Eye (tissue), 1 donor: ENCODE data around the gene ENPP4.
"Not testable (repeated sequence)": the region's sequence is repeated elsewhere in the genome, so short reads cannot be mapped to it uniquely, and the experiment has no call there.

Source experiments
- DNase-seq: peaks from one replicate; pipeline ENCODE4 v3.0.0-alpha.2; 2015

The ENPP4 gene

GRCh38 chr6:46131291-46131690 lies 1.5 kb downstream of the ENPP4 start:
- DNase-seq: not testable (repeated sequence)

DNA sequence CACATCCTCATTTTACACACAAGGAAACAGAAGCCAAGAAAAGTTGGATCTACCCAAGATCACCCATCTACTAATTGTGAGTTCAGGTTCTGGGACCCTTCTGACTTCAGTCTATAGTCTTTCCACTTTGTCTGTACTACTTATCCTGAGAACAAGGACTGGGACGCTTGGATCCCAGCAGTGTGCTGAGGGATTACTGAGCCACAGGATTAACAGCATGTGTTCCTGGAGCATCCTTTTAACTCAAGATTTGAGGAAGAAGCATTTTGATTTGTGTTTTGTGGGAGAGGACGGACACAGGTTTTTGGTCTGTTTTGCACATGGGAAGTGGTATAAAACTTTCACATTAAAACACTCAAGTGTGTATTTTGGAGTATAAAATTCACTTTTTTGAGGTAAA lies 4.4 kb downstream of the ENPP4 start:
- DNase-seq: no peak

GRCh38 chr6:46135176-46135575 lies 5.4 kb downstream of the ENPP4 start:
- DNase-seq: no peak

- DNase-seq: peak; percentile 4
These were observed 7.0 kb downstream of the ENPP4 start for GRCh38 chr6:46136831-46137230.

DNA sequence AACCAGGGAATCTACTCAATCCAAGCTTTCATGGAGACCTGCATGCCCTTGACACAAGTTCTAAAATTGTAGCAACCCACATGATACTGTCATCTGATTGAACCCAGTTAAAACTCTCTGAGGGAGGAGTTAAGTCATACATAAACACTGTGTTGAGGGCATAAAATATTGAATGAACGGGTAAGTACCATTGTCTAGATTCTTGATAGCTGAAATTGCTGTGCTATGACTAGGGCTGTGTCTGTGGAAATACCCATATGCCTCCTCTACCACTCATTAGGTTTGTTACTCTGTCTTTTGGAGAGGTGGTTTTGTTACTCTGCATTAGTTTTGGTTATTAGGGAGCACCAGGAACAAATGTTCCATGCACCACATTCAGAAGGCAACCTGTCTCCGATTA lies 7.6 kb downstream of the ENPP4 start:
- no peak for DNase-seq

DNA sequence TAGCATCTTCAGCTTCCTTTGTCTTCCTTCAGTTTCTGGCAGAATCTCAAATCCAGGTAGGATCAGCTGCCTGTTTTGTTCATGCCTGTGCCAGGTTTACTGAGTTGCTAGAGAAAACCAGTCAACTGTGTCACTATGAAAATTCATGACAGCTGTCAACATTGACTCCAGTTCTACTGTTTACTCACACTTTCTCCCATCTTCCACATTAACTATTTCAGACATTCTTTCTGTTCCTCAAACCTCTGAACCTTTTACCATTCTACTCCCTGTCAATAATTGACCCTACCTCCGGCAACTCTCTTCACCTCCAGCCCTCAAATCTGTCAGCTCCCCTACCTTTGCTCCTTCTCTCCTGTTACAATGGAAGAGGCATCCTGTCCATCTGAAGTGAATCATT lies 8.5 kb downstream of the ENPP4 start:
- no peak for DNase-seq

DNA sequence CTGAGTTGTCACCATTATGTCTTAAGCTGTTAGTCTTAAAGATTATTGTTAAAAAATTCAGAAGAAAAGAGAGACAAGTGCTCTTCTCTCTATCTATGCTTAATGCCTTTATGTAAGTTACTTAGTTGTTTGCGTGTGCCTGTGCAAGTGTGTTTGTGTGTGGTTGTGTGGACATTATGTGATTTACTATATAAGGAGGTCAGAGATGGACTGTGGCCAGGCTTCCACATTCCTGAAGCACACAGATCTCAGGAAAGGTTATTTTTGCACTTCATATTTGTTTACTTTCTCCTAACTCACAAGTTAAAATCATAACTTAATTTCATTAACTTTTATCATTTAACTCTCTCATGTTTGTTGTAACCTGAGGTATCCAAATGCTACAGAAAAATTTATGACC lies 14.5 kb downstream of the ENPP4 start:
- no peak for DNase-seq

DNA sequence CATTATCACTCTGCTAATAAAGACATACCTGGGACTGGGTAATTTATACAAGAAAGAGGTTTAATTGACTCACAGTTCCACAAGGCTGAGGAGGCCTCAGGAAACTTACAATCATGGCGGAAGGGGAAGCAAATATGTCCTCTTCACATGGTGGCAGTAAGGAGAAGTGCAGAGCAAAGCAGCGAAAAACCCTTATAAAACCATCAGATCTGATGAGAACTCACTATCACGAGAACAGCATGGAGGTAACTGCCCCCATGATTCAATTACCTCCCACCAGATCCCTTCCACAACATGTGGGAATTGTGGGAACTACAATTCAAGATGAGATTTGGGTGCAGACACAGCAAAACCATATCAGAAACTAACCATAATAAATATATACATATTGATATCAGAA lies 19.3 kb downstream of the ENPP4 start:
- DNase-seq: not testable (repeated sequence)

DNA sequence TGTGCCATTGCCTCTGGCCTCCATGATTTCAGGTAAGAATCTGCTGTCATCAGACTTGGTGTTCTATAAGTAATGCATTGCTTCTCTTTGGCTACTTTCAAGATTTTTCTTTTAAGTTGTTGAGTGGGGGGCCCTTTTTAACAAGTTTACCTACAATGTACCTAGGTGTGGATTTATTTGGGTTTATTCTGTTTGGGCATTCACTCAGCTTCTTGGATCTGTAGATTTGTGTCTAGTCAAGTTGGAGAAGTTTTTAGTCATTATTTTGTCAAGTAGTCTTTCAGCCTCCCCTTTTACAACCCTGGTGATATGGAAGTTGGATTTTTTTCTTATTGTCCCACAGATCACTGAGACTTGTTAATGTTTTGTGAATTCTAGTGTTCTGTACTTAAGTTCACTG lies 26.9 kb downstream of the ENPP4 start:
- DNase-seq: no peak

- no peak for DNase-seq
These were observed 29.4 kb downstream of the ENPP4 start for GRCh38 chr6:46159229-46159628.

DNA sequence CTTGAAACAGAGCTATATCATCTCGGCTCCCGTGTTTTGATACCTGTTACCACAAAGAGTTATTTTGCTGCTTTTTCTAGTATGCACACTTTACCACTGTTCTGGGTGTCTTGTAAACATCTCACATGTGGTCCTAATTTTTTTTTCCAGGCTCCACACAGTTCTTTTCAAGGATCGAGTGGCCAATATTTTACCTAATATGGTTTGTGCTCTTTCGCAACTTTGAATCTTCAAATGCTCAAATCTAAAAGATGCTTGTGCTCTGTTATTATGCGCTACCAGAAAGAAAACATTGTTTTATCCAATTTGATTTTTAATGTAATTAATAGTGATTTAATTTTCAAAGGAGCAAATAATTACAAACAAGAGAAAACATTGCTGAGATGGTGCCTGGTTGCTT lies 30.3 kb downstream of the ENPP4 start:
- DNase-seq: no peak

DNA sequence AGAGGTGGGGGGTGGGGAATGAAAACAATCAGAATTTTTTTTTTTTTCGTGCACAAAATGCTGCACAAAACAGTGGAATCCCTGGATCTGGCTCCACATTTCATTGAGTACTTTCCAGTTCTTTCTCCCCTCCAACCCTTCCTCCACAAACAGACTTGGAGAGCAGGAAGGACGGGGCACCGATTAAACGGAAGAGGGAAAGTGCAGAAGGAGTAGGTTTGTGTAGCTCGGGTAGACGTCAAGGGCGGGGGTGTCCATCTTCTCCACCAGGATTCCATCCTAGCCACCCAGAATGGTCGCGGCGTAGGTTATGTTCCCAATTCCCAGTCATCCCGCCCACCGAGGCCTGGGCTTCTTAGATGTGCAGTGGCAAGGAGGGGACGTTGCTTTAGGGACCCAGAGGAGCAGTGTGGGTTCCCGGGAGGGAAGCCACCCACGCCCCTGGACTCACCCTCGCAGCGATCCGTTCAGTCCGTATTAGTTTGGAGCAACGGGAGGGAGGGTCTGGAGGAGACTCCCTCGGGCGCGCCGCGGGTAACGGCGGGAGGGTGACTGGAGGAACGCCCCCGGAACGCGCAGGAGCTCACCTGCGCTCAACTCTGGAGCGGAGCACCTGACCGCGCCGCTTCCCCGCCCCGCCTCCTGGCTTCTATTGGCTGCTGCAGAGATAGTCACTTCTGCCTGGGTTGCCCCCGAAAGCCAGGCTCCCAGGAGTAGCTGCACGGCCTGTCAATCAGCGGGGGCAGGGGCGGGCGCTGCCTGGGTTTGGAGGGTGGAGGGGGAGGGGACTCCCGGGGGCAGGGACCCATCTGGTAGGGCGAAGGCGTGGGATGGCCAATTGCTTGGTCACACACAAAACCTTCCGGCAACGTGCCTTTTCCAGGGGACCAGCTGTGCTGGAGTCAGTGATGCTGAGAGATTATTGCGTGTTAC lies 40.8 kb downstream of the ENPP4 start, which contains the start of gene ENPP5:
TSS of gene ENPP5 (minus strand) at position 624 of the 933 bp plus-strand sequence. CDS start 2,718 bp downstream, outside the sequence.
- DNase-seq: peak; percentile 90

- no peak for DNase-seq
These were observed 42.4 kb downstream of the ENPP4 start for GRCh38 chr6:46172176-46172575.

- DNase-seq: no peak
These were observed 45.1 kb downstream of the ENPP4 start for GRCh38 chr6:46174904-46175303.

- DNase-seq: no peak
These were observed 45.7 kb downstream of the ENPP4 start for GRCh38 chr6:46175446-46175845.

GRCh38 chr6:46175976-46176375 lies 46.2 kb downstream of the ENPP4 start:
- DNase-seq: no peak

DNA sequence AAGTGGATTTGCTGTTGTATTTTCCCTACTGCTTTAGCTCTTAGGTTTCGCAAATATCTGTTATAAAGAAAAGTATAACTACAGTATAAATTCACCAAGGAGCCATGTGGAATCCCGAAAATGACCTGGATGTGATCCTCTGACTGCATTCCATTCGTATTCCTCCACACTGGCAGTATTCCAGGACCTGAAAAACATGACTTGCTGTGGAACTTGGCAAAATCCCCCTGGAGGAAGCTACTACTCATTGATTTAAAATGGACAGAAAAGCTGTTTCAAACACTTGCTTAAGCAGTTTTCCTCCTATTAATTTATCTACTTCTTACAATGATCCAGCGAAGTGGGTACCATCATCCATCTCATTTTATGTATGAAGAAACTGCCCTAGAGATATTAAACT lies 54.3 kb downstream of the ENPP4 start:
- DNase-seq: peak; percentile 11

DNA sequence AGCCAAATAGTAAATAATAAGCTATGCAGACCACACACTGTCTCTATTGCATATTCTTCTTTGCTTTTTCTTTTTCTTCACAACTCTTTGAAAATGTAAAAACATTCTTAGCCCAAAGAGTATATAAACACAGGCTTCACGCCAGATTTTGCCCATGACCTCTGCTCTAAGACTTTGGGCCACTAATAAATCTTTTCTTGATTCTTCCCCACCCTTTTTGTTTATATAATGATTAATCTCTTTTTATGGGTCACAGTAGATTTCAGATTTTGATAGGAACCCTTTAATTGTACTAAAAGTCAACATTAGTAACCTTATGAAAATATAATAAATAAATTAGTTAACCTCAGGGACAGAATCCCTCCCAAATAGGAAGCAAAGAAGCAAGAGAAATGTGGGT lies 56.8 kb downstream of the ENPP4 start:
- DNase-seq: no peak

DNA sequence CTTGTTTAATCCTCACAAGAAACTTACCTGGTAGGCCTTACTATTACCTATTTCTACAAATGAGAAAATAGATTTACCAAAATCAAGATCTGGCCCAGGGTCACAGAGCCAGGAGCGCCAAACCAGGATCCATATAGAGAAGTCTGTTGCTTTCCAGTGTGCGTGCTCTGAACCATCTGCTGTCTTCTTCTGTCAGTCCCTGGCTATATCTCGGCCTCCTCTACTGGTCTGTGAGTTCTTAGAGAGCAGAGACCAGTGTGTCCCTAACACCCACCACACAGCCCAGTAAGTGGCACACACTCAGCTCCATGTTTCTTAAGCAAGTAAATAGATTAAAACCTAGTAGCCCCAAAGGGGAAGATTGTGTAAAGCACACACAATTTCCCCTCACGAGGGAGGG lies 59.9 kb downstream of the ENPP4 start:
- DNase-seq: no peak

- DNase-seq: no peak
These were observed 61.1 kb downstream of the ENPP4 start for GRCh38 chr6:46190889-46191288.

- no peak for DNase-seq
These were observed 62.2 kb downstream of the ENPP4 start for GRCh38 chr6:46191961-46192360.
